CD4-positive, alpha-beta T cell treated with Interleukin-10 for 1 hour (primary cell): ENCODE data around the gene ZNF451.

Experiments used
- DNase-seq: peaks from one replicate; pipeline ENCODE4 v3.0.0-alpha.2; 2020

ZNF451 gene

GRCh38 chr6:57215260-57215659 is 125.3 kb downstream of the ZNF451 start:
- no peak for DNase-seq

DNA sequence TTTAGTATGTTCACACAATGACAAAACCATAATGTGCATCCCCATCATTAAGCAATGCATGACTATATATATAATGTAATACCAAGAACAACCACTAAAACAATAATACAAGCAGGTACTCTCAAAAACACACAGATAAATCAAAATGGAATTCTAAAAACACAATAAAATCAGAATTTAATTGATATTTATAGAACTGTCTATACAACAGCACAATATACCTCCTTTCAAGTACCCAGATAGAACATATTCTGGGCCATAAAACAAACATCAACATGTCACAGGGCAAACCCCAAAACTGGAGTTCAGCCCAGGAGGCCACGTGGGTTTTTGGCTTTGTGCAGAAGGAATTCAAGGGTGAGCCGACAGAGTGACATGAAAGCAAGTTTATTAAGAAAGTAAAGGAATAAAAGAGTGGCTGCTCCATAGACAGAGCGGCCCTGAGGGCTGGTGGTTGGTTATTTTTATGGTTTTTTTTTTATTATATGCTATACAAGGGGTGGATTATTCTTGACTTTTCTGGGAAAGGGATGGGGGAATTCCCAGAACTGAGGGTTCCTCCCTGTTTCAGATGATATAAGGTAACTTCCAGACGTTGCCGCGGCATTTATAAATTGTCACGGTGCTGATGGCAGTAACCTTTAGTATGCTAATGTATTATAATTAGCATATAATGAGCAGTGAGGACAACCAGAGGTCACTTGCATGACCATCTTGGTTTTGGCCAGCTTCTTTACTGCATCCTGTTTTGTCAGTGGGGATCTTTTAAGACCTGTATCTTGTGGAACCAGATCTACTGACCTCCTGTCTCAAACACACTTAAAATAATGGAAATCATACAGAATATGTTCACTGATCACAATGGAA is 126.5 kb downstream of the ZNF451 start:
- DNase-seq: no peak

DNA sequence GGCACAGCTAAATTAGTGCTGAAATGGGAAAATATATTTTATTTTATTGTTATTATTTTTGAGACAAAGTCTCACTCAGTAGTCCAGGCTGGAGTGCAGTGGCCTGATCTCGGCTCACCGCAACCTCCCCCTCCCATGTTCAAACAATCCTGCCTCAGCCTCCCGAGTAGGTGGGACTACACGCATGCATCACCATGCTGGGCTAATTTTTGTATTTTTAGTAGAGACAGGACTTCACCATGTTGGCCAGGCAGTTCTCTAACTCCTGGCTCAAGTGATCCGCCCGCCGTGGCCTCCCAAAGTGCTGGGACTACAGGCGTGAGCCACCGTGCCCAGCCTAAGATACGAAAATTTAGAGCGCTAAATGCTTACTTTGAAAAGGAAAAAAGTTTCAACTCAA is 127.3 kb downstream of the ZNF451 start:
- DNase-seq: no peak
